DOHH2 (cell line): ENCODE results near the gene SHB.

Experiments
- CTCF ChIP-seq: fragments of 200-600 bp; sonication (generic); IDR thresholded peaks from one replicate; pipeline ENCODE4 v1.5.1; 2014; ENCODE audit warnings: antibody characterized with exemption, mild to moderate bottlenecking, low read depth, low read length; ENCODE audit not compliant: poor library complexity, severe bottlenecking
- EZH2phosphoT487 ChIP-seq: fragments of 200-600 bp; sonication (generic); IDR thresholded peaks from 2 replicates; pipeline ENCODE4 v1.6.1; 2017; ENCODE audit warnings: borderline replicate concordance, mild to moderate bottlenecking, antibody characterized with exemption, low read length, moderate library complexity, mixed read lengths

GRCh38 chr9:38016375-38017135 is 52.5 kb downstream of the SHB start:
- TF ChIP-seq CTCF (no peak), EZH2phosphoT487 (no peak)
